ENCODE results near the gene CDC27.

Gene CDC27

DNA sequence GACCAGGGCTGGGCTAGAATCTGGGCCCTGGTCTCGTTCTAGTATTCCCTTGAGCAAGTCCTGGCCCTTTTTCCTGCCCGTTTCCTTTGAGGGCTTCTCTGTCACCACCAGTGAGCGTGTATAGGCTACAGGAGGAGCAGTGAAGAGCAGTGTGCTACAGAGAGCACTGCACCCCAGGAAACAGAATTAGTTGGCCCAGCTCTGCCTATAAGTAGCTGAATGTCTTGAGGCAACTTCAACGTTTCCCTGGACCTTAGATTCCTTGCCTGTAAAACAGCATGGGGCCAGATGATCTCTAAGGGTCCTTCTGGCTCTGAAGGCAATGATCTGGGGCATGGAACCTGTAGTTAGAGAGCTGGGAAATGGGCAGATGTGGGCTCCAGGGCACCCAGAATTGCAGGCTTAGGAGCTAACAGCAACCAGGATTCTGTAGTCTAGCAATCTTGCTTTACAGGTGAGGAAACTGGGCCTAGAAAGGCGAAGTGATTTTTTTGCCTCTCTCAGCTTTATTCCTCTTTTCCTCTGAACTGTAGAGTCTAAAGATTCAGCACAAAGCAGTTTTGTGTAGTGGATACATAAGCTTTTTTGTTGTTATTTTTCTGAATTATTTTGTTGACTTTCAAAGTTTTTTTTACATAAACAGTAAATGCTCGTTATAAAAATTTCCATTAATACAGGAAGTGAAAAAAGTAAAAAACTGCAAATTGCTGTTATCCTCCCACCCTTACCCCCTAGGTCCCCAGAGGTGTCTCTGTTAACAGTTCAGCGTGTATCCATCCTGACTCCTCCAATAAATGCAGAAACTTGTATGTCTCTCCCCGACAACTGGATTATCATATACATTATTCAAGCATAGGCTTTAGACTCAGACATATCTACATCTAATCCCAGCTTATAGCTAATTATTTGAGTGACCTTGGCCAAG, 18.3 kb upstream of the CDC27 start:
- peaks cover 22% of the 10 kb centered on the region for H3K4me1 ChIP-seq (ENCODE audit: control insufficient read depth, insufficient read depth, low read length)
- H3K4me3 ChIP-seq (ENCODE audit: low read length in 2 of 2) = no peak overlapping the region
- no peak overlapping the region for H3K9ac ChIP-seq (ENCODE audit: low read length in 2 of 2)
- H3K9me3 ChIP-seq (ENCODE audit: control insufficient read depth in 2 of 2, low read length in 2 of 2) = no peaks in the 10 kb centered on the region
- H3K36me3 ChIP-seq (ENCODE audit: control insufficient read depth in 2 of 2, insufficient read depth in 2 of 2, low read length in 2 of 2) = no peaks in the 10 kb centered on the region
- no peaks in the 10 kb centered on the region for H3K27me3 ChIP-seq (ENCODE audit: control insufficient read depth in 1 of 2, insufficient read depth in 2 of 2, low read length in 2 of 2)
- H3K27ac ChIP-seq (ENCODE audit: low read length) = no peak overlapping the region

DNA sequence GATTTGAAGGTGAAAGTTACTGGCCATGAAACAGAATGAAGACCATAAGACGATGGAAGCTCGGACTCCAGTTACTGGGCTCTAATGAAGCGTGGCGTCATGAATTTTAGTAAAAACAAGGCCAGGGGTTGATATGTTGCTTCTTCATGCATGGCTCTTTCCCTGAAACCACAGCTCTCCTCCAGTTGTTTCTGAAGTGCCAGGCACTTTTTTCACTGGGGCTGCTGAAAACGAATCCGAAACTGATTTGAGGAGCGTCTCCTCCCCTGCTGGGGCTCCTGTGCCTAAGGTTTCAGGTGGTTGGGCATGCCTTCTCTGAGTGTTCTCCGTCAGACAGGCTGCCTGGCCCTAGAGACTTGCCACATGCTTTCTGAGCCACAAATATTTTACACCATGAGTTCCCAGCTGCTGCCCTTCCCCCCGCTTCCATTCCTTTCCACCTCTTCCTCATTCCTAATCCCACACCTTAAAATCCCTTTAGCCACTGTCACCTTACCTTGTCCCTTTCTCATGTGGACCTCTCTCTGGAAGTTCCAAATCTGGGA, 16.4 kb upstream of the CDC27 start:
- Histone ChIP-seq H3K27ac (ENCODE audit: low read length) (peak overlapping the region; percentile 60), H3K9me3 (ENCODE audit: control insufficient read depth in 2 of 2, low read length in 2 of 2) (no peaks in the 10 kb centered on the region), H3K4me1 (ENCODE audit: control insufficient read depth, insufficient read depth, low read length) (peaks cover 22% of the 10 kb centered on the region), H3K9ac (ENCODE audit: low read length in 2 of 2) (no peak overlapping the region), H3K4me3 (ENCODE audit: low read length in 2 of 2) (peak overlapping the region in 1 of 2 donors; percentile 47), H3K27me3 (ENCODE audit: control insufficient read depth in 1 of 2, insufficient read depth in 2 of 2, low read length in 2 of 2) (no peaks in the 10 kb centered on the region), H3K36me3 (ENCODE audit: control insufficient read depth in 2 of 2, insufficient read depth in 2 of 2, low read length in 2 of 2) (no peaks in the 10 kb centered on the region)

DNA sequence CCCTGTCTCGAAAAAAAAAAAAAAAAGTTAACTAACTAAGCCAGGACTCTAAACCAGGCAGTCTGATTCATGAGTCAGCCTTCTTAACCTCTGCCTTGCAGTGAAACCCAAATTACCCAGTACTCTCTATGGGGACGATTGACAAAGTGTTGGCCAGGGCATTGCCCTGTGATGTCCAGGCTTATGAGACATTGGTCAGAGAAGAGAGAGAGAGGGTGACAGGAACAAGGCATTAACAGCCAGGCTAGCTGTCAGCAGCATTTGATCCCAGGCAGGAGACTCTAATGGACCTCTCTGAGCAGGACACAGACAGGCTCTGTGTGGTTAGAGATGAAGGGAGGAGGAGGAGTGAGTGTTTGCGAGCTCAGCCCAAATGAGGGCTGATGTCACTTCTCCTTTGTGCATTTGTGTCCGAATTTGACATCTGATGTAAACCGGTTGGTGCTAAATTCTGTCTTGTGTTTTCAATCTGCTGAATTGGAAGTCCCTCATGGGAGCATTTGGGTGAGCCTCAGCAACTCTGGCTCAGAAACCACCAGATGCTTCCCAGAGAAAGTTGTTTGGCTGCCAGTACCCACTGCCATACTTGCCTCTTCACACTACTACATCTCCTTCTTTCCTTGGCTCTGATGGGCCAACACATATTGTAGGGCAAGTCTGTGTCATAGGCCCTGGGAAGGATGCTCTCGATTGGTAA, 15.8 kb upstream of the CDC27 start:
- Histone ChIP-seq H3K9ac (ENCODE audit: low read length in 2 of 2) (no peak overlapping the region), H3K36me3 (ENCODE audit: control insufficient read depth in 2 of 2, insufficient read depth in 2 of 2, low read length in 2 of 2) (no peaks in the 10 kb centered on the region), H3K27me3 (ENCODE audit: control insufficient read depth in 1 of 2, insufficient read depth in 2 of 2, low read length in 2 of 2) (no peaks in the 10 kb centered on the region), H3K4me1 (ENCODE audit: control insufficient read depth, insufficient read depth, low read length) (peaks cover 22% of the 10 kb centered on the region), H3K4me3 (ENCODE audit: low read length in 2 of 2) (peak overlapping the region in 1 of 2 donors; percentile 47), H3K27ac (ENCODE audit: low read length) (peak overlapping the region; percentile 60), H3K9me3 (ENCODE audit: control insufficient read depth in 2 of 2, low read length in 2 of 2) (no peaks in the 10 kb centered on the region)

DNA sequence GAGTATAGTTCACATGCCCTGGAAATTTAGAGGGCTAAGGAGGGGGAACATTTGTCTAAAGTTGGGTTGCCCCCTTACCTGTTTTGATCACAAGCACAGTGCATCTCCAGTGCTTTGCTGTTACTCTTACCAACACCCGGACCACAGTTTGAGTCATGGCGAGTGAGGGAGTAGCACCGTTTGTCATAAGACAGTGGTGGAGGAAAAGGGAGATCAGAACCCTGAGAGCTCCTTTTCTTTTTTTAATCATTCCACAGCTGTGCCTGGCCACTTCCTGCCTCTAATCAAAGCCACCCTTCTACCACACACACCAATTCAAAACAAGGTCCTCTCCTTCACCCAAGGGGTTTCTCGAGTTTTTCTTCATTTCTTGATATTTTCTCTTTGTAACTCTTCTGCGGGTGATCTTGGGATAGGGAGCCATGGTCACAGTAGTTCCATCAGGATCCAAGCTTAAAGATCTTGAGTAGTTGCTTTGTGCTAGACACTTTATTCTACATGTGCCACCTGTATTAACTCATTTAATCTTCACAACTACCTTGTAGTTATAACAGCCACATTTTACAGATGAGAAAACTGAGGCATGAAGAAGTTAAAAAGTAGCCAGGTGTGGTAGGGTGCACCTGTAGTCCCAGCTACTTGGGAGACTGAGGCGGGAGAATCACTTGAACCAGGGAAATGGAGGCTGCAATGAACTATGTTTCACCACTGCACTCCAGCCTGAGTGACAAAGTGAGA, 15.1 kb upstream of the CDC27 start:
- Histone ChIP-seq H3K9me3 (ENCODE audit: control insufficient read depth in 2 of 2, low read length in 2 of 2) (no peaks in the 10 kb centered on the region), H3K36me3 (ENCODE audit: control insufficient read depth in 2 of 2, insufficient read depth in 2 of 2, low read length in 2 of 2) (no peaks in the 10 kb centered on the region), H3K27me3 (ENCODE audit: control insufficient read depth in 1 of 2, insufficient read depth in 2 of 2, low read length in 2 of 2) (no peaks in the 10 kb centered on the region), H3K27ac (ENCODE audit: low read length) (peak overlapping the region; percentile 60), H3K9ac (ENCODE audit: low read length in 2 of 2) (no peak overlapping the region), H3K4me1 (ENCODE audit: control insufficient read depth, insufficient read depth, low read length) (peaks cover 22% of the 10 kb centered on the region), H3K4me3 (ENCODE audit: low read length in 2 of 2) (peak overlapping the region in 1 of 2 donors; percentile 40)

DNA sequence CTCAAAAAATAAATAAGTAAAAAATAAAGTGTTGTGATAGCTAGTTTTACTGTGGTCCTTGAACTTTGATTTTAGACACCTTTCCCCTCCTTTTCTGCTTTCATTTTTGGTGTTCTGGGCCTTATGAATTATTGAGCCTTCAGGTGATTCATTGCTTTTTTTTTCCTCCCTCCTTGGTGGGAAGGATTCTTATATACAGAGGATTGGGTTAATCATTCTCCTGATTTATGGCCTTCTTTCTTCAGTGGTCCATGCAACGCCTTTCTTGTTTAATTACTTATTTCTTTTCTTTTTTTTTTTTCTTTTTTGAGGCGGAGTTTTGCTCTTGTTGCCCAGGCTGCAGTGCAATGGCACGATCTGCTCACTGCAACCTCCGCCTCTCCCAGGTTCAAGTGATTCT, 12.1 kb upstream of the CDC27 start:
- no peaks in the 10 kb centered on the region for H3K9me3 ChIP-seq (ENCODE audit: control insufficient read depth in 2 of 2, low read length in 2 of 2)
- peaks cover 22% of the 10 kb centered on the region for H3K4me1 ChIP-seq (ENCODE audit: control insufficient read depth, insufficient read depth, low read length)
- no peaks in the 10 kb centered on the region for H3K36me3 ChIP-seq (ENCODE audit: control insufficient read depth in 2 of 2, insufficient read depth in 2 of 2, low read length in 2 of 2)
- H3K27ac ChIP-seq (ENCODE audit: low read length) = no peak overlapping the region
- H3K9ac ChIP-seq (ENCODE audit: low read length in 2 of 2) = no peak overlapping the region
- H3K27me3 ChIP-seq (ENCODE audit: control insufficient read depth in 1 of 2, insufficient read depth in 2 of 2, low read length in 2 of 2) = no peaks in the 10 kb centered on the region
- no peak overlapping the region for H3K4me3 ChIP-seq (ENCODE audit: low read length in 2 of 2)

DNA sequence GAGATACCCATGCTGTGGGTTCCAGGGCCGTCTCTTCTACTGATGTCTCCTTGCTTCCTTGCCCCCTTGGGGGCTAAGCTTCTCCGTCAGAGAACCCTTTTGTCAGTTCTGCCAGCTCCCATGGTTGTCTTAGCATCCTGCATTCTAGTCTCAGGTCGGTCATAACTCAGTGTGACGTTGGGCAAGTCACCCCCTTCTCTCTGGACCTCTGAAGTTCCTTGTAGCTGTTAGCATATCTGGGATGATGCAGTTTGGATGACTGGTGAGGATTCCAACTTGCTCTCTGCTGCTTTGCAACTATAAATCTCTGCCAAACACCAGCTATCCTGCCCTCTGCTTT, 11.2 kb upstream of the CDC27 start:
- Histone ChIP-seq H3K4me1 (ENCODE audit: control insufficient read depth, insufficient read depth, low read length) (peaks cover 15% of the 10 kb centered on the region), H3K27ac (ENCODE audit: low read length) (no peak overlapping the region), H3K4me3 (ENCODE audit: low read length in 2 of 2) (no peak overlapping the region), H3K36me3 (ENCODE audit: control insufficient read depth in 2 of 2, insufficient read depth in 2 of 2, low read length in 2 of 2) (no peaks in the 10 kb centered on the region), H3K9me3 (ENCODE audit: control insufficient read depth in 2 of 2, low read length in 2 of 2) (no peaks in the 10 kb centered on the region), H3K9ac (ENCODE audit: low read length in 2 of 2) (no peak overlapping the region), H3K27me3 (ENCODE audit: control insufficient read depth in 1 of 2, insufficient read depth in 2 of 2, low read length in 2 of 2) (no peaks in the 10 kb centered on the region)

DNA sequence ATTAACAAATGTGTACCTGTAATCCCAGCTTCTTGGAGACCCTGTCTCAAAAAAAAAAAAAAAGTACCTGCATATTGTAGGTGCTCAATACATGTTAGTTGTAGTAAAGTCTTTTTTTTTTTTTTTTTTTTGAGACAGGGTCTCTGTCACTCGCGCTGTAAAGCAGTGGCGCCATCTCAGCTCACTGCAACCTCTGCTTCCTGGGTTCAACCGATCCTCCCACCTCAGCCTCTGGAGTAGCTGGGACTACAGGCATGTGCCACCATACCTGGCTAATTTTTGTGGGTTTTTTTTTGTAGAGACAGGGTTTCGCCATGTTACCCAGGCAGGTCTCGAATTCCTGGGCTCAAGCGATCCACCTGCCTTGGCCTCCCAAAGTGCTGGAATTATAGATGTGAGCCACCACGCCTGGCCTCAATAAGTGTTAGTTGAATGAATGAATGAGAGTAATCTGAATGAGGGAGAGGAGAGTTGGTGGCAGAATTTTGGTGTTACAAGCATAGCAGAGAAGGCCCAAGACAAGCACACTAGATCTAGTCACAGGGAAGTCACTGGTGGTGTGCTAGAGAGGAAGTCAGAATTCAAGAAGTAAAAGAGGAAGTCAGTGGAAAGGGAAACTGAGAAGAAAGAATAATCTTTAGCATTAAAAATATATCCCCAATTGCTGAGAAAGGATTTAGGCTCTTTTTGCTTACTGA, 10.7 kb upstream of the CDC27 start:
- Histone ChIP-seq H3K9ac (ENCODE audit: low read length in 2 of 2) (no peak overlapping the region), H3K27me3 (ENCODE audit: control insufficient read depth in 1 of 2, insufficient read depth in 2 of 2, low read length in 2 of 2) (no peaks in the 10 kb centered on the region), H3K4me3 (ENCODE audit: low read length in 2 of 2) (no peak overlapping the region), H3K4me1 (ENCODE audit: control insufficient read depth, insufficient read depth, low read length) (peaks cover 10% of the 10 kb centered on the region), H3K27ac (ENCODE audit: low read length) (no peak overlapping the region), H3K9me3 (ENCODE audit: control insufficient read depth in 2 of 2, low read length in 2 of 2) (no peaks in the 10 kb centered on the region), H3K36me3 (ENCODE audit: control insufficient read depth in 2 of 2, insufficient read depth in 2 of 2, low read length in 2 of 2) (no peaks in the 10 kb centered on the region)

DNA sequence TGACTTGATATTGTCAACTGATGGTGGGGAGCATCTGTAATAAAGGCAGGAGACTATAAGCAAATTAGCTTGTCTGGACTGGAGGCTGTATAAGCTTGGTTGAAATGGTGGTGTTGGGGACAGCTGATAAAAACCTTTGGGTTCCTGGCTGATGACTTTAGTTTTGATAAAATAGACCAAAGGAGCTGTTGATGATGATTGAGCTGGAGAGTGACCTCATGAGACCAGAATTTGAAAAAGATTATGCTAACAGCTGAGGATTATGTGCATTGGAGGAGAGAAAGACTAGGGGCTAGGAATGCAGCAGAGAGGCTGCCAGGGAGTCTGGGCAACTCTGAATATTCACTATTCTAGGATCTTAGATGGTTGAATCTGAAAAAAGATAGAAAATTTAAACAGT, 8.7 kb upstream of the CDC27 start:
- Histone ChIP-seq H3K27ac (ENCODE audit: low read length) (no peak overlapping the region), H3K4me3 (ENCODE audit: low read length in 2 of 2) (no peak overlapping the region), H3K9ac (ENCODE audit: low read length in 2 of 2) (no peak overlapping the region), H3K9me3 (ENCODE audit: control insufficient read depth in 2 of 2, low read length in 2 of 2) (no peaks in the 10 kb centered on the region), H3K36me3 (ENCODE audit: control insufficient read depth in 2 of 2, insufficient read depth in 2 of 2, low read length in 2 of 2) (no peaks in the 10 kb centered on the region), H3K27me3 (ENCODE audit: control insufficient read depth in 1 of 2, insufficient read depth in 2 of 2, low read length in 2 of 2) (no peaks in the 10 kb centered on the region), H3K4me1 (ENCODE audit: control insufficient read depth, insufficient read depth, low read length) (no peaks in the 10 kb centered on the region)

DNA sequence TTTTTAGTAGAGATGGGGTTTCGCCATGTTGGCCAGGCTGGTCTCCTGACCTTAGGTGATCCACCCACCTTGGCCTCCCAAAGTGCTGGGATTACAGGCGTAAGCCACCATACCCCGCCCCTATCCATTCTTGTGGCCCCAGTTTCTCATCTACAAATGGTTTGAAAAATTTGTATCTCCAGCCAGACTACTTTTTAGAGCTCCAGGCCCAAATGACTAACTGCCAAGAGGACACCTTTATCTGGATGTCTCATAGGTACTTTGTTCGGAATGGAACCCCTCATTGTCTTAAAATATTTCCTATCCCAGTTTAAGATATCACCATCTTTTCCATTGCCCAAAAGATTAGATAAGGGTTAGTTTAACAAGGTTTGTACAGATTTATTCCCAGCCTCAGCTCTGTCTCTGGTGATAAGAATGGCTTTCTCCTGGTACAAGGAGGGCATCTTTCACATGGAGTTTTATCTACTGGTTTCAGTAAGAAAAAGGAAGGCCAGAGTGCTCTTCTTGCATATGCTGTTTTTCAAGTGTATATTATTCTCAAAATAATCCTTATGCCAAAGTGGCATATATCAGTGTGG, 4.9 kb upstream of the CDC27 start:
- no peaks in the 10 kb centered on the region for H3K9me3 ChIP-seq (ENCODE audit: control insufficient read depth in 2 of 2, low read length in 2 of 2)
- H3K4me3 ChIP-seq (ENCODE audit: low read length in 2 of 2) = no peak overlapping the region
- H3K27me3 ChIP-seq (ENCODE audit: control insufficient read depth in 1 of 2, insufficient read depth in 2 of 2, low read length in 2 of 2) = no peaks in the 10 kb centered on the region
- no peak overlapping the region for H3K27ac ChIP-seq (ENCODE audit: low read length)
- H3K4me1 ChIP-seq (ENCODE audit: control insufficient read depth, insufficient read depth, low read length) = no peaks in the 10 kb centered on the region
- no peak overlapping the region for H3K9ac ChIP-seq (ENCODE audit: low read length in 2 of 2)
- H3K36me3 ChIP-seq (ENCODE audit: control insufficient read depth in 2 of 2, insufficient read depth in 2 of 2, low read length in 2 of 2) = no peaks in the 10 kb centered on the region

DNA sequence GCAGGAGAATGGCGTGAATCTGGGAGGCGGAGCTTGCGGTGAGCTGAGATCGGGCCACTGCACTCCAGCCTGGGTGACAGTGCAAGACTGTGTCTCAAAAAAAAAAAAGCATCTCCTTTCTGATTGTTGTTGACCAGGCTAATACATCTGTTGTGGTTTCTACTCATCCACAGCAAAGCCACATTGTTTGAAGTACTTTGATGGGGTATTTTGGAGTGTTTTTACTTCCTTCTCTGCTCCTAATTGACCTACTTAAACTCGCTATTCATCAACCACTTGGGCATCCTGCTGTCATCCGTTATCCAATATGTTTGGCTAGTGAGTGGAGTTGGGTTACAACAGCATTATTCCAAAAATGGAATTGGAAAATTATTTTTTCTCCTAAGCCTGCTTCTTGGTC, 3.5 kb upstream of the CDC27 start:
- Histone ChIP-seq H3K36me3 (ENCODE audit: control insufficient read depth in 2 of 2, insufficient read depth in 2 of 2, low read length in 2 of 2) (no peaks in the 10 kb centered on the region), H3K27ac (ENCODE audit: low read length) (no peak overlapping the region), H3K9ac (ENCODE audit: low read length in 2 of 2) (no peak overlapping the region), H3K4me3 (ENCODE audit: low read length in 2 of 2) (no peak overlapping the region), H3K4me1 (ENCODE audit: control insufficient read depth, insufficient read depth, low read length) (no peaks in the 10 kb centered on the region), H3K9me3 (ENCODE audit: control insufficient read depth in 2 of 2, low read length in 2 of 2) (no peaks in the 10 kb centered on the region), H3K27me3 (ENCODE audit: control insufficient read depth in 1 of 2, insufficient read depth in 2 of 2, low read length in 2 of 2) (no peaks in the 10 kb centered on the region)
